ENCODE data around the gene MAML2.
A peak's percentile ranks its signal among the peaks of the same experiment; 100 is the strongest.

The MAML2 gene

GRCh38 chr11:96160732-96161306, 182.2 kb downstream of the MAML2 start:
- no peak overlapping the region for H3K4me3 ChIP-seq (ENCODE audit: low read length)
- no peak for TF ChIP-seq CTCF (conservative IDR thresholded peaks at IDR 0.05; ENCODE audit: low read depth, low read length)
- DNase-seq (ENCODE audit: low read depth), result no peak

DNA sequence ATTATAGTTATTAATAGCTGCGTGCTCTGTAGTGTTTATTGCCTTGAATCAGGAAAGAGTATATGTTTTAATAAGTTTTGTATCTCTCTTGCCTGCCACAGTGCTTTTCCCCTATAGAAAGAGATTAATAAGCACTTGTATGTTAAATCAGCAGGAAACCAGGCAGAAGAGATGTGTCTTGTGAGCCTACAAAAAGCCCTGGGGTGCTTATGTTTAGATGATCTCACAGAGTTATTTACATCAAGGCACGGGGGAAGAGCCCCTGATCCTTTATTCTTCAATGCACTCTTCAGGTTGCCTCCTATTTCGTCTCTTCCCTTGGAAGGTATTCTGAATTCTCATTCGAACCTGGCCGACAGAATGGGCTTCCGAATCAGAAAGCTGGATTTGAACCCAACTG, 183.0 kb downstream of the MAML2 start:
- no peak for DNase-seq (ENCODE audit: low read depth)
- TF ChIP-seq CTCF (conservative IDR thresholded peaks at IDR 0.05; ENCODE audit: low read depth, low read length), result no peak
- H3K4me3 ChIP-seq (ENCODE audit: low read length), result no peak overlapping the region

- DNase-seq (ENCODE audit: low read depth), result no peak
- TF ChIP-seq CTCF (conservative IDR thresholded peaks at IDR 0.05; ENCODE audit: low read depth, low read length), result no peak
- H3K4me3 ChIP-seq (ENCODE audit: low read length), result no peak overlapping the region
Observed at GRCh38 chr11:96158126-96158525, 184.9 kb downstream of the MAML2 start.

DNA sequence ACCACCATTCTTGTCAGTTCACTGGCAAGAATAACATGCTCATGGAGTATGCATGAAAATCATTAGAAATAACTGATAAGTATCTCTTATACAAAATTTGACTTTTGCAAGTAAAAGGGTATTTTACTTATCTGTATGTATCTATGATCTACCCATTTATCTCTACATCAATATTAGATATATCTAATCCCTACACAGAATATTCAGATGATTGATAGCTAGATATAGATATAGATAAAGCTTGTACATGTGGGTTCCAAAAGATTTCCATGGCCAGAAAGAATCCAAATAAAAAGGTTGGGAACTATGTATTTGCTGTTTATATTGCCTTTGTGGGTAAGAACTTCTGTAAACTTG, 185.5 kb downstream of the MAML2 start:
- H3K4me3 ChIP-seq (ENCODE audit: low read length), result no peak overlapping the region
- no peak for DNase-seq (ENCODE audit: low read depth)
- no peak for TF ChIP-seq CTCF (conservative IDR thresholded peaks at IDR 0.05; ENCODE audit: low read depth, low read length)

GRCh38 chr11:96156379-96156722, 186.6 kb downstream of the MAML2 start:
- TF ChIP-seq CTCF (conservative IDR thresholded peaks at IDR 0.05; ENCODE audit: low read depth, low read length), result no peak
- H3K4me3 ChIP-seq (ENCODE audit: low read length), result no peak overlapping the region
- no peak for DNase-seq (ENCODE audit: low read depth)

- H3K4me3 ChIP-seq (ENCODE audit: low read length), result no peak overlapping the region
- peak; percentile 39 for TF ChIP-seq CTCF (conservative IDR thresholded peaks at IDR 0.05; ENCODE audit: low read depth, low read length)
- DNase-seq (ENCODE audit: low read depth), result no peak
Observed at GRCh38 chr11:96155627-96156378, 187.2 kb downstream of the MAML2 start.
